H1 (cell line): ENCODE results near the gene SENP1. TPM values are rescaled to one million over a fixed set of nuclear protein-coding genes. Genes with fewer than 3 reads are reported as not detected.

ENCODE experiments used
- CTCF ChIA-PET: fragments of 300-600 bp; sonication (Branson Sonifier 250); formaldehyde crosslinking; loops from one replicate; lab custom pipeline; 2021; ENCODE audit not compliant: partially characterized antibody; lab: Charles Lee
- POLR2A ChIA-PET: fragments of 300-600 bp; sonication (Branson Sonifier 250); formaldehyde crosslinking; loops from one replicate; lab custom pipeline; 2021; ENCODE audit warnings: inconsistent platforms; ENCODE audit not compliant: partially characterized antibody; lab: Charles Lee
- DNase-seq, 2 experiments: peaks; one replicate each; pipeline versions ENCODE4 v3.0.0 to v3.0.0-alpha.2; 2010 to 2022; ENCODE audit warnings: low spot score in 2 of 2, low read depth in 1 of 2, mixed read lengths in 1 of 2
- FAIRE-seq: peaks from 2 replicates; lab custom pipeline; 2011; peaks lifted over from hg19 to GRCh38; lab: Jason Lieb, UNC
- H2AFZ ChIP-seq: 2 replicates; pipeline ENCODE4 v1.8.1; 2012; ENCODE audit warnings: low read length, inconsistent platforms
- H2AK5ac ChIP-seq: 2 replicates; pipeline ENCODE4 v1.6.1; 2013; ENCODE audit warnings: low read depth, low read length
- H2BK120ac ChIP-seq: replicated peaks from 2 replicates; pipeline ENCODE3; 2013; ENCODE audit warnings: low read depth, low read length, inconsistent platforms
- H2BK12ac ChIP-seq: 2 replicates; pipeline ENCODE4 v1.6.1; 2013; ENCODE audit warnings: low read depth, low read length
- H2BK15ac ChIP-seq: 2 replicates; pipeline ENCODE4 v1.6.1; 2013; ENCODE audit warnings: low read length
- H2BK20ac ChIP-seq: 2 replicates; pipeline ENCODE4 v1.6.1; 2013; ENCODE audit warnings: low read length
- H2BK5ac ChIP-seq: 2 replicates; pipeline ENCODE4 v1.6.1; 2013; ENCODE audit warnings: low read depth, low read length
- H3K14ac ChIP-seq: 2 replicates; pipeline ENCODE4 v1.6.1; 2013; ENCODE audit warnings: inconsistent platforms; ENCODE audit not compliant: insufficient read length
- H3K18ac ChIP-seq: 2 replicates; pipeline ENCODE4 v1.6.1; 2013; ENCODE audit warnings: low read length; ENCODE audit errors: extremely low read depth
- H3K23ac ChIP-seq: 2 replicates; pipeline ENCODE4 v1.6.1; 2013; ENCODE audit warnings: inconsistent platforms; ENCODE audit not compliant: insufficient read length
- H3K23me2 ChIP-seq: 2 replicates; pipeline ENCODE4 v1.6.1; 2013; ENCODE audit warnings: low read depth, low read length
- H3K27ac ChIP-seq: 2 replicates; pipeline ENCODE4 v1.6.1; 2011; ENCODE audit warnings: low read depth, low read length, inconsistent platforms
- H3K27me3 ChIP-seq, 4 experiments: replicated peaks in 1 of 4; 1 replicate in 1 of 4; 2 replicates in 3 of 4; pipeline versions ENCODE4 v1.6.1 to v1.8.1; 2011 to 2013; ENCODE audit warnings: low read length in 3 of 4, mild to moderate bottlenecking in 3 of 4, inconsistent platforms in 2 of 4, mixed read lengths in 2 of 4, moderate library complexity in 1 of 4; ENCODE audit not compliant: control insufficient read depth in 3 of 4, insufficient read depth in 3 of 4; ENCODE audit errors: extremely low read depth in 1 of 4
- H3K36me3 ChIP-seq, 4 experiments: 2 replicates each; pipeline versions ENCODE4 v1.6.1 to v1.8.1; 2011 to 2013; ENCODE audit warnings: mild to moderate bottlenecking in 4 of 4, low read length in 3 of 4, moderate library complexity in 2 of 4, control low read depth in 1 of 4, inconsistent platforms in 1 of 4; ENCODE audit not compliant: insufficient read depth in 4 of 4, control insufficient read depth in 2 of 4
- H3K4ac ChIP-seq: replicated peaks from 2 replicates; pipeline ENCODE3; 2013; ENCODE audit warnings: low read length, low read depth, mixed read lengths, inconsistent platforms; ENCODE audit not compliant: insufficient read length
- H3K4me1 ChIP-seq, 4 experiments: replicated peaks in 1 of 4; 1 replicate in 1 of 4; 2 replicates in 3 of 4; pipeline versions ENCODE4 v1.6.1 to v1.8.1; 2011 to 2013; ENCODE audit warnings: low read length in 3 of 4, inconsistent platforms in 2 of 4, mixed read lengths in 1 of 4; ENCODE audit not compliant: insufficient read depth in 4 of 4, control insufficient read depth in 3 of 4
- H3K4me2 ChIP-seq, 2 experiments: 2 replicates each; pipeline versions ENCODE4 v1.6.1 to v1.8.1; 2011 to 2013; ENCODE audit warnings: low read depth in 2 of 2, low read length in 2 of 2, control low read depth in 1 of 2, inconsistent platforms in 1 of 2, mild to moderate bottlenecking in 1 of 2; ENCODE audit not compliant: insufficient read depth in 1 of 2
- H3K4me3 ChIP-seq, 4 experiments: fragments of 200-600, 300-600 bp in 1 of 4; sonication (generic), shearing (Covaris generic), sonication (Bioruptor Twin) in 1 of 4; 2 replicates each; pipeline versions ENCODE4 v1.5.1 to v1.8.1; 2011 to 2016; ENCODE audit warnings: low read length in 4 of 4, low read depth in 3 of 4, control low read depth in 2 of 4, inconsistent platforms in 2 of 4, mild to moderate bottlenecking in 2 of 4, mixed read lengths in 1 of 4, moderate library complexity in 1 of 4; ENCODE audit not compliant: insufficient read depth in 2 of 4; ENCODE audit errors: extremely low read depth in 1 of 4
- H3K56ac ChIP-seq: replicated peaks from 2 replicates; pipeline ENCODE3; 2013; ENCODE audit warnings: low read depth, mild to moderate bottlenecking, mixed read lengths, low read length, inconsistent platforms; ENCODE audit not compliant: insufficient read length
- H3K79me1 ChIP-seq: 2 replicates; pipeline ENCODE4 v1.6.1; 2013; ENCODE audit warnings: low read depth, low read length, control low read depth
- H3K79me2 ChIP-seq, 2 experiments: 2 replicates each; pipeline versions ENCODE4 v1.6.1 to v1.8.1; 2012 to 2013; ENCODE audit warnings: low read length in 2 of 2, mild to moderate bottlenecking in 2 of 2, inconsistent platforms in 1 of 2; ENCODE audit not compliant: insufficient read depth in 2 of 2, control insufficient read depth in 1 of 2
- H3K9ac ChIP-seq, 4 experiments: replicated peaks in 1 of 4; 1 replicate in 1 of 4; 2 replicates in 3 of 4; pipeline versions ENCODE4 v1.6.1 to v1.8.1; 2011 to 2013; ENCODE audit warnings: low read depth in 3 of 4, low read length in 3 of 4, control low read depth in 2 of 4, mild to moderate bottlenecking in 2 of 4, moderate library complexity in 2 of 4, inconsistent platforms in 1 of 4; ENCODE audit errors: extremely low read depth in 1 of 4
- H3K9me3 ChIP-seq, 2 experiments: 2 replicates each; pipeline versions ENCODE4 v1.6.1 to v1.8.1; 2012 to 2013; ENCODE audit warnings: mild to moderate bottlenecking in 2 of 2, moderate library complexity in 2 of 2, control low read depth in 1 of 2, inconsistent platforms in 1 of 2, low read depth in 1 of 2, low read length in 1 of 2, mixed read lengths in 1 of 2; ENCODE audit not compliant: insufficient read depth in 2 of 2
- H4K20me1 ChIP-seq, 2 experiments: replicated peaks in 1 of 2; 2 replicates each; pipeline versions ENCODE3 to v1.8.1; 2011 to 2013; ENCODE audit warnings: inconsistent platforms in 2 of 2, low read length in 2 of 2, mild to moderate bottlenecking in 1 of 2; ENCODE audit not compliant: insufficient read depth in 2 of 2, control insufficient read depth in 1 of 2
- H4K5ac ChIP-seq: 2 replicates; pipeline ENCODE4 v1.6.1; 2013; ENCODE audit warnings: low read length, low read depth, mixed read lengths, inconsistent platforms; ENCODE audit not compliant: insufficient read length
- H4K8ac ChIP-seq: 2 replicates; pipeline ENCODE4 v1.8.0; 2013; ENCODE audit warnings: mild to moderate bottlenecking, moderate library complexity, low read length, inconsistent platforms; ENCODE audit not compliant: insufficient read depth; ENCODE audit errors: extremely low read depth
- H4K91ac ChIP-seq: replicated peaks from 2 replicates; pipeline ENCODE3; 2013; ENCODE audit warnings: low read length, mixed read lengths, inconsistent platforms; ENCODE audit not compliant: insufficient read length
- CTBP2 ChIP-seq: IDR thresholded peaks from 2 replicates; pipeline ENCODE4 v1.7.0; 2011; ENCODE audit warnings: borderline replicate concordance, mild to moderate bottlenecking, moderate library complexity, mixed read lengths, low read length; ENCODE audit not compliant: insufficient read depth, insufficient read length
- KDM5A ChIP-seq: fragments of 200-600 bp; IDR thresholded peaks from 2 replicates; pipeline ENCODE4 v1.7.1; 2012; ENCODE audit warnings: mild to moderate bottlenecking, low read length, inconsistent platforms, mixed read lengths
- NANOG ChIP-seq: IDR thresholded peaks from 2 replicates; pipeline ENCODE4 v1.6.1; 2011; ENCODE audit warnings: low read length, low read depth, mild to moderate bottlenecking, inconsistent platforms; ENCODE audit not compliant: insufficient read depth, poor library complexity, severe bottlenecking
- SAP30 ChIP-seq: fragments of 300-600 bp; sonication (generic); IDR thresholded peaks from 2 replicates; pipeline ENCODE4 v1.7.1; 2012; ENCODE audit warnings: low read length, moderate library complexity, mild to moderate bottlenecking, inconsistent platforms; ENCODE audit not compliant: insufficient read depth, insufficient replicate concordance
- SIX5 ChIP-seq: IDR thresholded peaks from 2 replicates; pipeline ENCODE4 v1.6.1; 2011; ENCODE audit warnings: mild to moderate bottlenecking, low read depth, low read length
- SP4 ChIP-seq: IDR thresholded peaks from 2 replicates; pipeline ENCODE4 v1.6.1; 2012; ENCODE audit warnings: low read length, inconsistent platforms
- ZNF274 ChIP-seq: IDR thresholded peaks from 2 replicates; pipeline ENCODE4 v1.7.0; 2012; ENCODE audit warnings: low read length, borderline replicate concordance; ENCODE audit errors: extremely low read depth
- WGBS, 2 experiments: shearing (Covaris generic) in 1 of 2; methylation state at CpG; one replicate each; pipeline versions ENCODE4 v1.1.6 to v1.1.7; 2013 to 2015; ENCODE audit warnings: low lambda C conversion rate in 2 of 2, mixed read lengths in 2 of 2, inconsistent platforms in 1 of 2, low coverage in 1 of 2, missing lambda C conversion rate in 1 of 2; ENCODE audit not compliant: insufficient replicate concordance in 2 of 2, insufficient coverage in 1 of 2, insufficient read length in 1 of 2; ENCODE audit errors: extremely low coverage in 1 of 2, missing lambda C conversion rate in 1 of 2; 5-methylcytosine and 5-hydroxymethylcytosine counted together
- long read RNA-seq, 2 experiments: library from RNA in 1 of 2; library from capped mRNA in 1 of 2; stranded (forward); transcript quantifications; one replicate each; pipeline ENCODE4 v2.0.0, GENCODE V29; 2021; ENCODE audit warnings: inconsistent platforms in 1 of 2
- polyA minus RNA-seq, 3 experiments: library from RNA; depleted of rRNA, polyadenylated mRNA; stranded (reverse); fragments of >200 nt; gene quantifications; 1 replicate in 2 of 3; 2 replicates in 1 of 3; pipeline ENCODE4 v1.2.3, GENCODE V29; 2011
- polyA plus RNA-seq, 7 experiments: library from polyadenylated mRNA; depleted of rRNA in 3 of 7; stranded (reverse) in 5 of 7; unstranded in 2 of 7; fragments of >200 nt in 5 of 7; fragments of 200-250 nt in 2 of 7; gene quantifications; 1 replicate in 5 of 7; 2 replicates in 1 of 7; 4 replicates in 1 of 7; pipeline versions ENCODE4 v1.2.1 to v1.2.3, GENCODE V29; 2011 to 2013; ENCODE audit warnings: missing spikeins in 2 of 7, mixed read lengths in 2 of 7
- total RNA-seq: library from RNA; stranded (reverse); fragmentation: NEBNext Ultra II Directional; extraction: Animal tissue kit (Norgen Biotek cat#: 25700); gene quantifications from 2 replicates; pipeline ENCODE4 v1.2.1, GENCODE V29; 2021

Gene SENP1
- total RNA-seq (29.8 and 31.5 TPM in 2 replicates), polyA plus RNA-seq (2011; rRNA removed) (9.5 and 14.2 TPM in 2 replicates), polyA minus RNA-seq (2011; rRNA and poly(A)+ RNA removed) (40.5 and 56.9 TPM in 2 replicates)
- polyA plus RNA-seq (2011; cell fraction: cytosol; rRNA removed), result 12.6 TPM
- polyA plus RNA-seq (2011; cell fraction: nucleus; rRNA removed), result 9.8 TPM
- 9.6 to 15.5 TPM (median 12.5 TPM) in 4 replicates for polyA plus RNA-seq (2012, experiment 1 of 2)
- polyA plus RNA-seq (2012, experiment 2 of 2), result 1.3 TPM
- polyA plus RNA-seq (2013, experiment 1 of 2), result 16.9 TPM
- 16.0 TPM for polyA plus RNA-seq (2013, experiment 2 of 2)
- polyA minus RNA-seq (2011; cell fraction: cytosol; rRNA and poly(A)+ RNA removed), result 20.7 TPM
- polyA minus RNA-seq (2011; cell fraction: nucleus; rRNA and poly(A)+ RNA removed), result 39.5 TPM
- long read RNA-seq, experiment 1, partial matches to known transcripts, result 6 of 16 reads
- long read RNA-seq, experiment 1, other reads (novel, unspliced or antisense), result 10 of 16 reads
- long read RNA-seq, experiment 2, full-length matches to known transcripts, result 1 of 4 reads
- long read RNA-seq, experiment 2, partial matches to known transcripts, result 0 of 4 reads
- long read RNA-seq, experiment 2, other reads (novel, unspliced or antisense), result 3 of 4 reads

DNA sequence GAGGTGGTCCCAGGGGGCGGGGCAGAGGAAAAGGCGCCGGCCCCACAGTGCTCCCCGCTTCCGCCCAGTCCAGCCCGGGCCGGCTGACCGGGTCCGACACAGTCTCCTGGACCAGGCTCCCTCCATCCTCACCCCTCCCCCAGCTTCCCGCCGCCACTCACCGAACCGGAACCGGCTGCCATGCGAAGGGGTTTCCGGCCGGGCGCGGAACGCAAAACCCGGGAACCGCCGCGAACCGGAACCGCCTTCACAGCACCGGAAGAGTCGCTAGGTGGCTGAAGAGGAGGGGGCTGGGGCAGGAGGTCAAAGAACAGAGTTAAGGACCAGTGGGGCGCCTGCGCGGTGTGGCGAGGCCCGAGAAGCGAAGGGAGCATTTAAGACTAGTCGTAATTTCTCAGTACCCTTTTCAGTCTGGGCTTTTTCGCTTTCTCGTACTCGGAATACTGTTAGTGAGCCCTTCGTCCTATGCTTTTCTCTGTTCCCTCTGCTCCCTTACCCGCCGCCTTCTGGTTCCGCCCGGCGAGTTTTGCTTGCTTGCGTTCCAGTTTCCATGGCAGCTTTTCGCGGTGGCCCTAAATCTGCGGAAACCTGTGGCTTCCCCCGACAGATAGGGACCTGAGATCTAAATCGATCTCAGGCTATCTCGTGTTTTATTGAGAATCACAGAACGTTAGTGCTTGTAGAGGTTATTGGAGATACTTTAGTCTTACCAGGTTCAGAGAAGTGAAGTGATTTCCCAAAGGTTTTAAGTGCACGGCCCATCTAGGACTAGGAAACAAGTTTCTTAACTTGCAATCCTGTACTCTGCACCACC, at the start of gene SENP1:
SENP1 (minus strand) TSS at position 213 of the 814 bp plus-strand sequence. CDS start 4,607 bp downstream, outside the sequence.
- Histone ChIP-seq H3K23me2 (peaks cover 3% of the 10 kb centered on the region; the same call in 1 of the 2 replicates), H3K4me3 (peak within 1 kb of the TSS; percentile 93 to 99 (median 96)), H2AK5ac (no peak within 1 kb of the TSS), H3K79me2 (peaks cover 6 to 43% of the 10 kb centered on the region in 2 experiments; a peak in 3 of 4 replicates), H3K79me1 (peaks cover 3% of the 10 kb centered on the region; the same call in 1 of the 2 replicates), H4K20me1 (no peaks in the 10 kb centered on the region), H4K91ac (peak within 1 kb of the TSS; percentile 82), H3K56ac (peak within 1 kb of the TSS; percentile 81), H2BK20ac (no peak within 1 kb of the TSS), H3K4me1 (peaks cover 0 to 6% (median 3%) of the 10 kb centered on the region in 4 experiments; a peak in 4 of 7 replicates), H2BK12ac (peak within 1 kb of the TSS; percentile 29), H3K14ac (peak within 1 kb of the TSS; percentile 63), H2BK120ac (peak within 1 kb of the TSS; percentile 4), H3K36me3 (no peaks in the 10 kb centered on the region), H3K9ac (peak within 1 kb of the TSS; percentile 76 to 98 (median 96)), H3K18ac (peak within 1 kb of the TSS; percentile 91), H3K4ac (peak within 1 kb of the TSS; percentile 92), H3K27ac (peak within 1 kb of the TSS; percentile 99), H2BK5ac (peak within 1 kb of the TSS; percentile 88), H3K9me3 (no peaks in the 10 kb centered on the region), H3K27me3 (peaks cover 0 to 5% (median 0%) of the 10 kb centered on the region in 4 experiments; a peak in 2 of 7 replicates), H3K23ac (peak within 1 kb of the TSS; percentile 86), H2BK15ac (peak within 1 kb of the TSS; percentile 22; the same call in 1 of the 2 replicates), H4K5ac (peak within 1 kb of the TSS; percentile 86), H2AFZ (peak within 1 kb of the TSS; percentile 99), H3K4me2 (peak within 1 kb of the TSS; percentile 84 to 90), H4K8ac (peak within 1 kb of the TSS; percentile 98)
- ChIA-PET CTCF (interaction anchor here (1.0 to 2.8 kb wide), 7 partner anchors 14 to 326 kb away, joined by 3 to 11 read pairs (median 3); no protein-coding TSS in a partner anchor), POLR2A (interaction anchor here (0.6 to 7.5 kb wide), 27 partner anchors 9 to 373 kb away, joined by 3 to 56 read pairs (median 4); partner anchors contain the start of genes ASB8 and PFKM)
- peak; percentile 24 for FAIRE-seq
- WGBS, 2 experiments, result 3% methylated on average over 46 of the region's 53 CpGs; no CpG with 5 or more reads in 1 of the 2 experiments
- DNase-seq, result peak; percentile 51 to 94
- TF ChIP-seq SP4 (no peak; the same call in 1 of the 2 replicates), SAP30 (no peak), KDM5A (peak; percentile 90), ZNF274 (no peak), CTBP2 (no peak), NANOG (peak; percentile 53), SIX5 (no peak)
